ENCODE results near the gene KCNJ6.

GRCh38 chr21:37696936-37697335 is 219.3 kb downstream of the KCNJ6 start:
- TF ChIP-seq POLR2A (IDR thresholded peaks at IDR 0.05) (no peak), CTCF (IDR thresholded peaks at IDR 0.05) (no peak)

Measured in testis (tissue), 2 donors.